ENCODE measurements around the gene SORCS2.

GRCh38 chr4:7737752-7738457 is 545.6 kb downstream of the SORCS2 start:
- no peak for TF ChIP-seq CTCF (IDR thresholded peaks at IDR 0.05; ENCODE audit: low read depth, low read length, poor library complexity, severe bottlenecking)
- TF ChIP-seq EZH2phosphoT487 (IDR thresholded peaks at IDR 0.05; ENCODE audit: borderline replicate concordance, low read length), result no peak

All from DOHH2 (cell line).